WI38 (cell line): ENCODE measurements around the gene PIGQ.

Experiments used
- H3K4me3 ChIP-seq: 2 replicates; pipeline ENCODE4 v1.5.1; 2011; ENCODE audit warnings: low read depth, mild to moderate bottlenecking, control low read depth, low read length
- TF ChIP-seq, protein P1 (sequence below): IDR thresholded peaks from 2 replicates; pipeline ENCODE4 v1.5.1; 2012; ENCODE audit warnings: low read depth, mild to moderate bottlenecking, control low read depth, low read length

Gene PIGQ

DNA sequence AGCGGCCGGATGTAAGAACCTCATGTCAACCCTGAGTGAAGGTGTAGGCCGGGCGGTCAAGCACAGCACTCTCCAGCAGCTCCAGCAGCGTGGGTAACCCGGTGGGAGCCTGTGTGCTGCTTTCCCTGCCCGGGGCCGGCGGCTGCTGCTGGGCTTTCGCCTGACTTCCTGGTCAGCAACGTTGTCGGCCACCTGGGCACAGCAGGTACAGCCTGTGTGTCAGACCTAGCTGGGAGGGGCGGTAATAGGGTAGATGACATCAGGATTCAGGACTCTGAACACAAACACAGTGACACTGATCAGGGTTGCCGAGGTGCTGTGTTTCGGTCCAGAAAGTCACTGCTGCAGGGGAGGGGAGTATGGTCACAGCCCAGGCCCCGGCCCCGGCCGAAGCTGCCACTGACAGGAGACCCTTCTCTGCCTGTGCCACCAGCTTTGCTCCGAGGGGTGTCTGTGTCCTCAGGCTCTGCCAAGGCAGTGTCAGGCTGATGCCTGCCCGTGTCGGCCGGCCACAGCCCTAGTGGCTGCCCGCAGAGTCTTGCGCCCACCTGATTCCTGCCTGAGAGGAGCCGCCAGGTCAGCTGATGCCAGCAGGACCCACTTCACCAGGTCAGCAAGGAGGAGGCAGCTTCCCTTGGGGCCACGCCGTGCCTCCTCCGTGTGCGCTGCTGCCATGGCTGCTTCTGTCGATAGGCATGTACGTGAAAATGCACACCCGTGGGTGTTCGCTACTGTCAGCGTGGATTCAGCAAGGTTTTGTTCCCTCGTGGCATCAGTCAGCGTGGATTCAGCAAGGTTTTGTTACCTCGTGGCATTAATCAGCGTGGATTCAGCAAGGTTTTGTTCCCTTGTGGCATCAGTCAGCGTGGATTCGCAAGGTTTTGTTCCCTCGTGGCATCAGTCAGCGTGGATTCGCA lies 29.3 kb downstream of the PIGQ start:
- H3K4me3 ChIP-seq: no peak overlapping the region

GRCh38 chr16:600781-601180 lies 31.0 kb downstream of the PIGQ start:
- TF ChIP-seq, protein P1, sequence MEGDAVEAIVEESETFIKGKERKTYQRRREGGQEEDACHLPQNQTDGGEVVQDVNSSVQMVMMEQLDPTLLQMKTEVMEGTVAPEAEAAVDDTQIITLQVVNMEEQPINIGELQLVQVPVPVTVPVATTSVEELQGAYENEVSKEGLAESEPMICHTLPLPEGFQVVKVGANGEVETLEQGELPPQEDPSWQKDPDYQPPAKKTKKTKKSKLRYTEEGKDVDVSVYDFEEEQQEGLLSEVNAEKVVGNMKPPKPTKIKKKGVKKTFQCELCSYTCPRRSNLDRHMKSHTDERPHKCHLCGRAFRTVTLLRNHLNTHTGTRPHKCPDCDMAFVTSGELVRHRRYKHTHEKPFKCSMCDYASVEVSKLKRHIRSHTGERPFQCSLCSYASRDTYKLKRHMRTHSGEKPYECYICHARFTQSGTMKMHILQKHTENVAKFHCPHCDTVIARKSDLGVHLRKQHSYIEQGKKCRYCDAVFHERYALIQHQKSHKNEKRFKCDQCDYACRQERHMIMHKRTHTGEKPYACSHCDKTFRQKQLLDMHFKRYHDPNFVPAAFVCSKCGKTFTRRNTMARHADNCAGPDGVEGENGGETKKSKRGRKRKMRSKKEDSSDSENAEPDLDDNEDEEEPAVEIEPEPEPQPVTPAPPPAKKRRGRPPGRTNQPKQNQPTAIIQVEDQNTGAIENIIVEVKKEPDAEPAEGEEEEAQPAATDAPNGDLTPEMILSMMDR: no peak
- H3K4me3 ChIP-seq: no peak overlapping the region

More for the DNA sequence above, 29.3 kb downstream of the PIGQ start:
- TF ChIP-seq, protein P1: no peak

DNA sequence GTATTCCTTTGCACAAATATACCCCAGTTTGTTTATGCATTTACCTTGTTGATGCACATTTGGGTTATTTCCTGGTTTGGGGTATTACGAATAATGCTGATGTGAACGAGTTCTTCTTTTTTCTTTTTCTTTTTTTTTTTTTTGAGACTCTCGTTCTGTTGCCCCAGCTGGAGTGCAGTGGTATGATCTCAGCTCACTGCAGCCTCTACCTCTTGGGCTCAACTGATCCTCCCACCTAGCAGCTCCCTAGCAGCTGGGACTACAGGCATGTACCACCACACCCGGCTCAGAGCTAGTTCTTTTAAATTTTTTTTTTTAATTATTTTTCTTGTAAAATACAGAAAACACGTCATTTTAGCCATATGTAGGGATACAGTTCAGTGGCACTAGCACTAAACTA lies 34.2 kb downstream of the PIGQ start:
- TF ChIP-seq, protein P1: no peak
- H3K4me3 ChIP-seq: no peak overlapping the region

- H3K4me3 ChIP-seq: no peak overlapping the region
- TF ChIP-seq, protein P1: no peak
These were observed 37.0 kb downstream of the PIGQ start for GRCh38 chr16:606656-607307.

DNA sequence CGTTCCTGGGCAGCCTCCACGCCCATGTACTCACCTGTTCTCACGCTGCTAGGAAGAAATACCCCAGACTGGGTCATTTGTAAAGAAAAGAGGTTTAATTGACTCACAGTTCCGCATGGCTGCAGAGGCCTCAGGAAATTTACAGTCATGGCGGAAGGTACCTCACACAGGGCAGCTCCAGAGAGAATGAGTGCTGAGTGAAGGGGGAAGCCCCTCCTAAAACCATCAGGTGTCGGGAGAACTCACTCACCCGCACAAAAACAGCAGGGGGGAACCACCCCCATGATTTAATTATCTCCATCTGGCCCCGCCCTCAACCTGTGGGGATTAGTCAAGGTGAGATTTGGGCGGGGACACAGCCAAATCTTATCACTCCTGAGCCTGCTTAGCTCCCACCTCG lies 38.3 kb downstream of the PIGQ start:
- H3K4me3 ChIP-seq: no peak overlapping the region
- TF ChIP-seq, protein P1: no peak

DNA sequence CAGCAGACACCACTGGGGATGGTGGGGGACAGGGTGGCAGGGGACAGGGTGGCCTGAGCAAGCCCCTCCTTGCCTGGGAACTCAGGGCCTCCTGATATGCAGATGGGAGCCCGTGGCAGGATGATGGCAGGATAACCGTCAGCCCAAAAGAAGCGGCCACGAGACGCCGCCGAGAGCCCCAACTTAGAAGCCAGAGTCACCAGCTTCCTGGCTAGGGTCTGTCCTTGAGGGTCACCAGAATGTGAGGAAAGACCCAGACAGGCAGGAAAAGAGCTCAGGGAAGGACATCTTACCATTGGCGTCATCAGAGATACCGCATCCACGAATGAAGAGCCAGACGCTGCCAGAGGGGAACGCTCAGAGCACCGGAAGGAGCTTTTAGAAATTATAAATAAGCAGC lies 39.5 kb downstream of the PIGQ start:
- H3K4me3 ChIP-seq: no peak overlapping the region
- TF ChIP-seq, protein P1: no peak

DNA sequence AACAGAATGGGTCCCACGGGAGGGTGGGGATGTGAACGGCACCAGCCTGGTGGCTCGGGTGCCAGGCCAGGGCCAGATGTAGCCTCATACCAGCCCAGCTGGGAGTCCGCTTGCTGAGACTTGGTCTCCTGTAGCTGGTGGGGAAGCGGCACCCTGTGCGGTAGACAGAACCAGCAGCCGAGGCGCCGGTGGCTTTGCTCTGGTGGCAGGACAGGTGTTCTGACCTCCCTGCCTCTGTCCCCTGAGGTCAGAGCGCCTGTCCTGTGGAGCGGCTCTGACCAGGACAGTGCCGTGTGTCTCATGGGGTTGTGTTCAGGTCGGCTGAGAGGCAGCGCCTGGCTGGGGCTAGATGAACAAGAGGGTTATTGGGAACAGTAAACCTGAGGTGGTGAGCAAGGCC lies 40.2 kb downstream of the PIGQ start:
- TF ChIP-seq, protein P1: no peak
- no peak overlapping the region for H3K4me3 ChIP-seq
